GM18519 (cell line): ENCODE data around the gene GPSM3.
"Not testable (repeated sequence)": the region's sequence is repeated elsewhere in the genome, so short reads cannot be mapped to it uniquely, and the experiment has no call there.

Experiments used
- ATAC-seq: cut with Tn5 transposase; IDR thresholded peaks from one replicate; pipeline ENCODE4 v1.9.1; 2021; ENCODE audit warnings: mild to moderate bottlenecking, moderate library complexity; ENCODE audit not compliant: unreplicated experiment, low FRiP score

The GPSM3 gene

GRCh38 chr6:32192608-32193039 is at the start of gene GPSM3:
Gene GPSM3 (minus strand): TSS chr6:32192643. CDS start chr6:32192513, 130 bp downstream.
- ATAC-seq: no peak

DNA sequence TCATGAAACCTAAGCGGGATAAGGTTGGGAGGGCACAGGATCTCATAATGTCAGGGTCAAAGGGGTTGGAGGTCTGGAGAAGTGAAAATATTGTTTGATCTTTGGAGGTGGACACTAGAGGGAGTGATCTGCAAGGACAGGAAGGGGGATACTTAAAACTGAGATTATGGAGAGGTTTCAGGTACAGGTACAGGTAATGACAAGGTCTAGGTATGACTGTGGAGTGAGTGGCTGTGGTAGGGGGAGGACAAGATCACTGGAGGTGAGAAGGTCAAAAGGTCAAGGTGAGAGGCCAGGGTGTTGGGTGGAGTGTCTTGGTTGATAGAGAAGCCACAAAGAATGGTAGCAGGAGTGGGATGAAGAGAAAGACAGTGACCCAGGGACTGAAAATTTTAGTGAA is 48.2 kb upstream of the GPSM3 start:
- no peak for ATAC-seq

DNA sequence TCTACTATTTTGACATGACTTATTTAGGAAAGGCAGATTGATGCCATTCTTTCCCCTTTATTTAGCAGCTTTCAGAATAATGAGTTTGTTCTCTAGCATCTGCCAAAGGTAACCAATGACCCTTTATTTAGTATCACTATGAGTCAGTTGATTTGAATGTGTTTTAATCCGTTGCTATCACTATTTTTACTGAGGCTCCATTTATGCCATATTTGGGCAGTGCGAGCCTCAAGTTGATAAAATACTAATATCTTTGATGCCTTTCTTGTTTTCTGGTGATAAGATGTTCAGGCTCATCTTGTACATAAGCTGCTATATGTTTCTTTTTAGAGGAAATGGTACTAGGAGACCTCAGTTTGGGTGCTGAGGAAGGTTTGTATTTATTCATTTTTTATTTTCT is 47.0 kb upstream of the GPSM3 start:
- no peak for ATAC-seq

DNA sequence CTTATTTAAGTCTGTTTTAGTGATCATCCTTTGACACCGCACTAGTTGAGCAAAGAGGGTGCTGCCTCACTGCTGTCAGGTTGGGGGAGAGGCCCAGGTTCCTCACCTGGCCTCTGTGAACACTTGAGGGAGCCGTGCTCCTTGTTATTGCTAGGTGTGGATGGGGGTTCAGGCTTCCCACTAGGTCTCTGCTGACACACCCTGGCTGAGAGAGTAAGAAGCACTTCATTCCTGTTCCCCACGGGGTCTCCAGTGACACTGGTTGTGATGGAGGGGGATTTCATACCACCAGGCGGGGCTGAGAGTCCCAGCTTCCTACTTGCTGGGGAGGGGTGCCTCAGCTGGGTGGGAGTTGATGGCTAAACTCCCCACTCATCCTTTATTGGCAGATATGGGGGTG is 42.5 kb upstream of the GPSM3 start:
- ATAC-seq: no peak

DNA sequence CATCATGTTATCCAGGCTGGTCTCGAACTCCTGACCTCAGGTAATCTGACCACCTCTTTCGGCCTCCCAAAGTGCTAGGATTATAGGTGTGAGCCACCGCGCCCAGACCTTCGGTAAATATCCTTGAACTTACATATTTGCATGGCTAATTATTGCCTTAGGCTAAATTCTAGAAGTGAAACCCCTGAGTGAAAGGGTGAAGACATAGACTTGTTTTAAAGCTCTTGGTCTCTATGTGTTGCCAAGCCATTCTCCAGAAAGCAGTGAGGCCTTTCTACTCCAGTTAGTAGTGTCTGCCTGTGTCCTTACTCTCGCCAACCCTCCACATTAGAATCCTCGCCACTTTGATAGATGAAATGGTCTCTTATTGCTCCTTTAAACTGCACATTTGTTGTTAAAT is 34.0 kb upstream of the GPSM3 start:
- no peak for ATAC-seq

GRCh38 chr6:32224696-32225095 is 32.3 kb upstream of the GPSM3 start:
- ATAC-seq: no peak

DNA sequence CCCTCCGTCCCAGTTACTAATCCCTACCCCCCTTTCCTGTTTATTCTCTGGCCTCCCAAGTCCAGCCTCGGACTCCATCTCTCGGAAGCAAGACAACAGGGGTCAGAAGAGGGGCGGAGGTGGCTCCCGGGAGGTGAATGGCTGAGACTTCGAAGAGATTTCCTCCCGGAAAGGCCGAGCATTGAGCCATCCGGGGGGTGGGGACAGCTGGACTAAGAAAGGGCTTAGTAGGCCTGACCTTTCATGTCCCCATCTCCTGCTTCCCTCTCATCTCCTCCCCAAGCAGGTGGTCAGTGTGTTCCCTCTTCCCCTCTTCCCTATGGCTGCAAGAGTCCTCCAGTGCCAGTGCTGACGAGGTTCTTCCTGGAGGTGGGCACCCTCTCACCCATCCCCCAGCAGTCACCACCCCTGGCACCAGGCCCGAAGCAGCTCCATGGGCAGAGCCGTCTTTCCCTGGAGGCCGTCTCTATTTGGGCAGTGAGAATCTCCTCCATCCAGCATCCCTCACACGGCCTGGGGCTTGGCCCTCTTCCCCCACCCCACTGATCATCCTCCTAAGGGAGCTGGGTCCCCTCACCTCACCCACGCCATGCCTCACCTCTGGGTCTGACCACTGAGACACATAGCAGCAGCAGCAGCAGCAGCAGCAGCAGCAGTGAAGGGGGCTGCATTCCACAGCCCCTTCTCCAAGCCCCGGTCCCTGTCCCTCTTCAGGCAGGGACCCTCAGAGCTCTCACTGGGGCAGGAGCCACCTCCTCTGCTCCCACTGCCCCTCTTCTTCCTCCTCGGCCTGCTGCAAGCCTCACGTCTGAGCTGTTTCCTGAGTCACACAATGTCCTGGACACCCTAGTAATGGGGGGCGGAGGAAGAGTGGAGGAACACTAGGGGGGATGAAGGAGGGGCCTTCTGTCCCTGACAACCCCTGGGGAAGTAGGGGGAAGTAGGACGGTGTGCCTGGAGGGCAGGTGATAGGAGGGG is 31.1 kb upstream of the GPSM3 start, which contains the start of gene NOTCH4:
TSS of gene NOTCH4 (minus strand) at position 810 of the 978 bp plus-strand sequence. CDS start at position 671, 139 bp downstream.
- ATAC-seq: no peak

GRCh38 chr6:32222333-32223230 is 30.1 kb upstream of the GPSM3 start:
- ATAC-seq: no peak

DNA sequence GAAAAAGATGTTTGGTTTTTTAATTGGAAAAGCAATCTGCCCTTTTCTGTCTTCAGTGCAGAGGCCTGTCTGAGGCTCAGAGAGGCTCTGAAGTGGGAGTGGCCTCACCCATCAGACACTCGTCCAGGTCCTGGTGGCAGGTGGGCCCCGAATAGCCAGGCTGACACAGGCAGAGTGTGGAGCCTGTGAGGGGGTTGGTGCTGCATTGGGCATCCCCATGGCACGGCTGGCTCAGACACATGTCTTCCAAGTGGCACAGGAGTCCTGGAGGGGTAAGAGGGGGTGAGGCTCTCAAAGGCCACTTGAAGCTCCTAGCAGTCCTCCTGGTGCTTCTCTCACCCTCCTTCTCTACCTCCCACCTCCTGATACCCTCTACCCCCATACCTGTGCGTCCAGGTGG is 27.6 kb upstream of the GPSM3 start:
- no peak for ATAC-seq

- no peak for ATAC-seq
Measured at GRCh38 chr6:32218167-32218566, 25.7 kb upstream of the GPSM3 start.

- ATAC-seq: no peak
Measured at GRCh38 chr6:32216998-32217397, 24.6 kb upstream of the GPSM3 start.

GRCh38 chr6:32216285-32216684 is 23.8 kb upstream of the GPSM3 start:
- no peak for ATAC-seq

DNA sequence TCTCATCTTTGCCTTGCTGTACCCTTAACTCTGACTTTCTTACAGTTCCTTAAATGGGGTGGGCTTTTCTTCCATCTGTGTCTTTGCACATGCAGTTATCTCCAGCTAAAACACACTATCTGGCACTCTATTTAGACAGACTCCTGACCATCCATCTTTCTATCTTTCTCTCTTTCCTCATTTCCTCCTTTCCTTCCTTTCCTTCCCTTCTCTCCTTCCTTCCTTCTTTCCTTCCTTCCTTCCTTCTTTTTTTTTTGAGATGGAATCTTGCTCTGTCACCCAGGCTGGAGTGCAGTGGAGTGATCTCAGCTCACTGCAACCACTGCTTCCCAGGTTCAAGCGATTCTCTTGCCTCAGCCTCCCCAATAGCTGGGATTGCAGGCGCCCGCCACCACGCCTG is 23.2 kb upstream of the GPSM3 start:
- ATAC-seq: no peak

GRCh38 chr6:32214126-32214525 is 21.7 kb upstream of the GPSM3 start:
- ATAC-seq: no peak

- no peak for ATAC-seq
Measured at GRCh38 chr6:32213649-32214048, 21.2 kb upstream of the GPSM3 start.

DNA sequence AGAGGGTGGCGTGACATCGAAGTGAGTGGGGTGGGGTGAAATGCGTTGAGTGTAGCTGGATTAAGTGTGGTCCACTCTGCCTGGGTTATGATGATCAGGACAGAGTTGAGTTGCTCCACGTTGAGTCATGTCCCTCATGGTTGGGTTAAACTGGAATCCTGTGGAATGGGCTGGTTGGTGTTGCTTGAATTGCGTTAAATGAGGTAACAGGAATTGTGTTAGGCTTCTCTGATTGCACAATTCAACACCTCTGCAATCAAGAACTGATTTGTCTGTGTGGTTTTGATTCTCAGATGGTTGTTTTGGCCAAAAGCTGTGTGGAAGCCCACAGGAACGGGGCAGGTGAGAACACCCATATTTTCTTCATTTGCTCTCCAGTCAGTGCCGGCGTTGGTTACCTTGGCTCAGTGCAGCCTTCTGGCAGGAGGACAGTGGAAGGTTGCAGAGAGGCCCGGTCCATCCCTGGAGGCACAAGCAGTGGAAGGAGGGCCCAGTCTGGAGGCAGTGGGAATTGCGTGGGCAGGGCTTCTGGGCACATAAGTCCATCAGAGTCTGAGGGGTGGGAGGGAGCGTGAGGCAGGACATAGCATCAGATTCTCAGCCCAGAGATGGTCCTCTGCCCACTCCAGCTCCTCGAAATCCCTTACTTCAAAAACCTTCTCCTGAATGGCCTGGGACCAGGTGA is 19.8 kb upstream of the GPSM3 start:
- no peak for ATAC-seq

DNA sequence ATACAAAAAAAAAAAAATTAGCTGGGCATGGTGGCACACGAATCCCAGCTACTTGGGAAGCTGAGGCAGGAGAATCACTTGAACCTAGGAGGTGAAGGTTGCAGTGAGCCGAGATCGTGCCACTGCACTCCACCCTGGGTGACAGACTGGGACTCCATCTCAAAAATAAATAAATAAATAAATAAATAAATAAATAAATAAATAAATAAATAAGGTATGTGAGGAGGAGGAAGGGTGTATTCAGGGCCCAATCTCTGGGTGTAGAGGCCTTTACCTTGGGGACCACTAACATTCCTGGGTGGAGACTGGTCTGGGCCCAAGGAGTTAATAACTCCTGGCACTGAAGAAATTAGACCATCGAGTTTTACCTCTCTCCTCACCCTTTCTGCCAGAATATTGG is 19.0 kb upstream of the GPSM3 start:
- ATAC-seq: not testable (repeated sequence)

- ATAC-seq: no peak
Measured at GRCh38 chr6:32210191-32210601, 17.8 kb upstream of the GPSM3 start.

GRCh38 chr6:32208996-32209395 is 16.6 kb upstream of the GPSM3 start:
- ATAC-seq: no peak

DNA sequence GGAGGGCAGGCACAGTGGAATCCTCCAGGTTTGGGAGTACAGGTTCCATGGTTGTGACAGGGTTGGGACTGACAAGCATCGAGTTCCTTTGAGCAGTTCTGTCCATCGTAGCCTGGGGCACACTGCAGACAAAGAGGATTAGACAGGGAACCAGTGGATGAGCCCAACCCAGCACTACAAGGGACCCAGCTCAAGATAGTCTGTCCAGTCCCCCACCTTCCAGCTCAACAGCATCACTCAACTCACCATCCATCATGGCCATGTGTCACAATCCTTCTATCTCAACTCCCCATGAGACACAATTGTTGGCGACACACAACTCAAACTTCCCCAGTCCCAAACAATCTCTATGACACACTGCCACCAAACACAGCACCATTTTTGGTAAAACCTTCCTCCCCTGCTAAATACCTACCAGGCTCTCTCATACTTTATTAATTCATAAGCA is 11.8 kb upstream of the GPSM3 start:
- no peak for ATAC-seq
